HepG2 (cell line): ENCODE measurements around the gene RABGAP1L. TPM values are rescaled to one million over a fixed set of nuclear protein-coding genes. Genes with fewer than 3 reads are reported as not detected.

Experiments used
- ATAC-seq: fragments of 200-7000 bp; cut with Tn5 transposase; 3 replicates; pipeline ENCODE4 v1.9.1; 2020; ENCODE audit warnings: mild to moderate bottlenecking, moderate library complexity
- BruUV-seq: library from RNA; stranded (reverse); fragments of 400-500 nt; replicated peaks from 2 replicates; lab custom pipeline; 2021; lab: Mats Ljungman, UMichigan
- CTCF ChIA-PET: fragments of 300-600 bp; formaldehyde crosslinking; extraction: SDS; loops from one replicate; lab custom pipeline; 2021; ENCODE audit warnings: low total read pairs, inconsistent platforms, low intra/inter-chr PET ratio; lab: Yijun Ruan, JAX
- POLR2A ChIA-PET: fragments of 350-600 bp; sonication (Branson Sonifier 250); formaldehyde crosslinking; loops from one replicate; lab custom pipeline; 2020; ENCODE audit warnings: antibody characterized with exemption, inconsistent platforms; lab: Yijun Ruan, JAX
- DNase-seq: peaks from one replicate; pipeline ENCODE4 v3.0.0-alpha.2; 2015; ENCODE audit warnings: low spot score
- FAIRE-seq: peaks from 3 replicates; lab custom pipeline; 2011; peaks lifted over from hg19 to GRCh38; lab: Jason Lieb, UNC
- H2AFZ ChIP-seq: one replicate; pipeline ENCODE4 v1.6.1; 2011; ENCODE audit warnings: low read length, inconsistent platforms
- H3K27ac ChIP-seq: fragments of 300-600 bp; 3 replicates; pipeline ENCODE4 v1.8.0; 2011; ENCODE audit warnings: mixed run types, mild to moderate bottlenecking, mixed read lengths, low read length, inconsistent platforms; ENCODE audit not compliant: insufficient read depth; ENCODE audit errors: extremely low read length
- H3K27me3 ChIP-seq, 2 experiments: fragments of 200-600 bp in 1 of 2; 2 replicates in 1 of 2; 3 replicates in 1 of 2; pipeline versions ENCODE4 v1.6.0 to v1.8.0; 2011; ENCODE audit warnings: low read length in 2 of 2, mild to moderate bottlenecking in 2 of 2, moderate library complexity in 2 of 2, inconsistent platforms in 1 of 2; ENCODE audit not compliant: insufficient read depth in 2 of 2, control insufficient read depth in 1 of 2
- H3K36me3 ChIP-seq, 2 experiments: fragments of 200-600 bp in 1 of 2; replicated peaks in 1 of 2; 2 replicates in 1 of 2; 3 replicates in 1 of 2; pipeline versions ENCODE4 v1.5.1 to v1.8.0; 2011; ENCODE audit warnings: low read length in 2 of 2, inconsistent platforms in 1 of 2; ENCODE audit not compliant: insufficient read depth in 2 of 2, control insufficient read depth in 1 of 2
- H3K4me1 ChIP-seq: 2 replicates; pipeline ENCODE4 v1.5.1; 2012; ENCODE audit warnings: low read length, inconsistent platforms; ENCODE audit not compliant: insufficient read depth
- H3K4me2 ChIP-seq: 2 replicates; pipeline ENCODE4 v1.6.0; 2011; ENCODE audit warnings: low read depth, low read length, inconsistent platforms
- H3K4me3 ChIP-seq, 3 experiments: fragments of 200-600 bp in 1 of 3; sonication (generic), shearing (Covaris generic) in 1 of 3; replicated peaks in 1 of 3; 2 replicates each; pipeline ENCODE4 v1.5.1; 2011 to 2016; ENCODE audit warnings: low read length in 3 of 3, inconsistent platforms in 2 of 3, low read depth in 2 of 3, mild to moderate bottlenecking in 2 of 3, control low read depth in 1 of 3, mixed read lengths in 1 of 3; ENCODE audit not compliant: insufficient read depth in 1 of 3
- H3K79me2 ChIP-seq: one replicate; pipeline ENCODE4 v1.6.1; 2011; ENCODE audit warnings: low read length, inconsistent platforms; ENCODE audit not compliant: insufficient read depth
- H3K9ac ChIP-seq: 2 replicates; pipeline ENCODE4 v1.6.0; 2011; ENCODE audit warnings: mild to moderate bottlenecking, low read depth, low read length, inconsistent platforms; ENCODE audit not compliant: insufficient read depth
- H3K9me3 ChIP-seq: 2 replicates; pipeline ENCODE4 v1.5.1; 2012; ENCODE audit warnings: mild to moderate bottlenecking, low read length
- H4K20me1 ChIP-seq: 2 replicates; pipeline ENCODE4 v1.6.0; 2011; ENCODE audit warnings: inconsistent platforms, mild to moderate bottlenecking, low read length, moderate library complexity; ENCODE audit not compliant: insufficient read depth
- DNMT1 ChIP-seq: sonication (generic); formaldehyde crosslinking; IDR thresholded peaks from 2 replicates; pipeline ENCODE4 v1.5.1; 2020; ENCODE audit warnings: mild to moderate bottlenecking, missing genetic modification reagents
- MLLT10 ChIP-seq: sonication (generic); formaldehyde crosslinking; IDR thresholded peaks from 2 replicates; pipeline ENCODE4 v1.4.0; 2020; ENCODE audit warnings: missing genetic modification reagents
- MYNN ChIP-seq: sonication (generic); formaldehyde crosslinking; IDR thresholded peaks from 2 replicates; pipeline ENCODE4 v1.4.0; 2020; ENCODE audit warnings: mild to moderate bottlenecking, low read depth, missing genetic modification reagents
- NFYC ChIP-seq: IDR thresholded peaks from 2 replicates; pipeline ENCODE4 v1.6.1; 2016; ENCODE audit warnings: missing genetic modification reagents, missing compliant biosample characterization
- NR2F6 ChIP-seq, 2 experiments: IDR thresholded peaks; 2 replicates each; pipeline ENCODE4 v1.6.1; 2016; ENCODE audit warnings: antibody characterized with exemption in 1 of 2, mild to moderate bottlenecking in 1 of 2
- PRMT3 ChIP-seq: sonication (generic); formaldehyde crosslinking; IDR thresholded peaks from 2 replicates; pipeline ENCODE4 v1.8.1; 2022; ENCODE audit warnings: low read depth, mild to moderate bottlenecking, moderate library complexity, missing genetic modification reagents, borderline replicate concordance
- RXRB ChIP-seq: IDR thresholded peaks from 2 replicates; pipeline ENCODE4 v1.6.1; 2016; ENCODE audit warnings: borderline replicate concordance, missing genetic modification reagents, missing compliant biosample characterization
- SOX13 ChIP-seq, 3 experiments: fragments of 450-650 bp in 1 of 3; sonication (generic) in 1 of 3; formaldehyde crosslinking in 1 of 3; IDR thresholded peaks in 2 of 3; conservative IDR thresholded peaks in 1 of 3; 2 replicates each; pipeline versions ENCODE4 v1.5.0 to v1.6.1; 2016 to 2020; ENCODE audit warnings: antibody characterized with exemption in 1 of 3, mild to moderate bottlenecking in 1 of 3, missing compliant biosample characterization in 1 of 3, missing genetic modification reagents in 1 of 3, moderate library complexity in 1 of 3
- SPEN ChIP-seq: sonication (generic); formaldehyde crosslinking; IDR thresholded peaks from 2 replicates; pipeline ENCODE4 v1.5.1; 2020; ENCODE audit warnings: low read depth, mild to moderate bottlenecking, missing genetic modification reagents
- ZNF180 ChIP-seq: sonication (generic); formaldehyde crosslinking; IDR thresholded peaks from 2 replicates; pipeline ENCODE4 v1.4.0; 2020; ENCODE audit warnings: low read depth, missing genetic modification reagents, borderline replicate concordance
- ZNF235 ChIP-seq: sonication (generic); formaldehyde crosslinking; IDR thresholded peaks from 2 replicates; pipeline ENCODE4 v1.8.1; 2023; ENCODE audit warnings: mild to moderate bottlenecking, missing genetic modification reagents, borderline replicate concordance
- ZNF878 ChIP-seq: sonication (generic); formaldehyde crosslinking; IDR thresholded peaks from 2 replicates; pipeline ENCODE4 v1.8.1; 2023; ENCODE audit warnings: mild to moderate bottlenecking, missing genetic modification reagents, moderate library complexity
- ZSCAN30 ChIP-seq: sonication (generic); formaldehyde crosslinking; IDR thresholded peaks from 2 replicates; pipeline ENCODE4 v1.5.0; 2020; ENCODE audit warnings: mild to moderate bottlenecking, missing genetic modification reagents
- WGBS: methylation state at CpG from one replicate; pipeline ENCODE4 v1.1.6; 2017; ENCODE audit warnings: low lambda C conversion rate; 5-methylcytosine and 5-hydroxymethylcytosine counted together
- in situ Hi-C: cut with HindIII; loops from 2 replicates; pipeline ENCODE4 v1.10.0; 2017; ENCODE audit warnings: low pct_unique_long_range_greater_than_20kb; ENCODE audit not compliant: extremely low pct_ligation_motif_present
- intact Hi-C: fragments of 100-400 bp; cut with micrococcal nuclease; formaldehyde crosslinking; loops from one replicate; pipeline ENCODE4 v1.10.0; 2022; ENCODE audit not compliant: unreplicated experiment
- polyA plus RNA-seq, 8 experiments: library from polyadenylated mRNA; depleted of rRNA in 3 of 8; stranded (reverse) in 7 of 8; unstranded in 1 of 8; fragments of >200 nt; fragmentation: Illumina TruSeq in 4 of 8; extraction: Trizol in 4 of 8; gene quantifications; 2 replicates each; pipeline versions ENCODE4 v1.2.1 to v1.2.3, GENCODE V29; 2011 to 2016; ENCODE audit warnings: low read depth in 4 of 8, missing spikeins in 1 of 8, mixed read lengths in 1 of 8; ENCODE audit not compliant: insufficient read depth in 1 of 8
- total RNA-seq, 5 experiments: library from RNA; depleted of rRNA; stranded (reverse); fragments of >200 nt; fragmentation: Illumina TruSeq; extraction: Trizol; gene quantifications; 2 replicates each; pipeline ENCODE4 v1.2.3, GENCODE V29; 2016; ENCODE audit warnings: low read depth in 1 of 5

Gene RABGAP1L
- total and polyA plus RNA-seq, 2 of the 13 experiments (the other 11 are each of a cell fraction or from before 2014, with no cell fraction given), result 7.9 to 22.6 TPM

DNA sequence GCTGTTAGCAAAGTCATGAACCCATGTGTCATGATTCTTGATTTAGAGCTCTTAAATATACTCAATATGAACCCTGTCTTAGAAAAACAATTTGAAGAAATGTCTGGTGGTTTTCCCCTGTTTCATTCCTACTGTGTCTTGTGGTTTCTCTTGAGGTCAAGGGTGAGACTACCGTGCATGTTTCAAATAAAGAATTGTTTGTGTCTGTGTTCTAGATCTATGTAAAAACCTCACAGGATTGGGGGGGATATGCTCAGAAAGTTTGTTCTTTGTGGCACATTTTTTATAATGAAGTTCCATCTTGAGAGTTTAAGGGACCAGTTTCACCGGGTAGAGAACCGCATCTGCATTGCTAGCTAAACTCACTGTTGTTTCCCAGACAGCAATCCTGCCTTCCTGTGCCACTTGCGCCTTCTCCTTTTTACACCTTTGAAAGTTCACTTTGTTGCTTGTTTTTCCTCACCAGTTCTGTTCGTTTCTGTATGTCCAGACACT lies 809.5 kb downstream of the RABGAP1L start:
- POLR2A ChIA-PET, result interaction anchor here (1.4 kb wide), 1 partner anchor 31 kb away, joined by 3 read pairs; no protein-coding TSS in a partner anchor
- in situ Hi-C loops, result no loop called here
- BruUV-seq, result no TSS peak
- TF ChIP-seq ZSCAN30 (CRISPR knock-in tag) (no peak), MLLT10 (CRISPR knock-in tag) (no peak), SOX13 (IDR thresholded peaks at IDR 0.05) (no peak), SOX13 (CRISPR knock-in tag; conservative IDR thresholded peaks at IDR 0.05 in 1 of 2, IDR thresholded peaks at IDR 0.05 in 1 of 2) (no peak), NR2F6 (IDR thresholded peaks at IDR 0.05) (peak; percentile 34; the same call in 1 of the 2 replicates), NR2F6 (CRISPR knock-in tag; IDR thresholded peaks at IDR 0.05) (no peak), ZNF180 (CRISPR knock-in tag) (no peak)
- Histone ChIP-seq H3K36me3 (no peaks in the 10 kb centered on the region), H3K9me3 (no peaks in the 10 kb centered on the region), H3K4me1 (peaks cover 36% of the 10 kb centered on the region), H2AFZ (no peak overlapping the region), H4K20me1 (no peaks in the 10 kb centered on the region), H3K79me2 (no peaks in the 10 kb centered on the region), H3K27me3 (no peaks in the 10 kb centered on the region), H3K9ac (no peak overlapping the region), H3K4me2 (no peak overlapping the region), H3K27ac (no peak overlapping the region), H3K4me3 (no peak overlapping the region)
- WGBS, result 76% methylated on average over 5 of the region's 5 CpGs
- FAIRE-seq (no peak), ATAC-seq (no peak), DNase-seq (no peak)
- intact Hi-C loops, result loop anchor here (2.0 kb wide), 1 partner anchor 14 kb away; no protein-coding TSS in a partner anchor
- CTCF ChIA-PET, result no interaction called here

DNA sequence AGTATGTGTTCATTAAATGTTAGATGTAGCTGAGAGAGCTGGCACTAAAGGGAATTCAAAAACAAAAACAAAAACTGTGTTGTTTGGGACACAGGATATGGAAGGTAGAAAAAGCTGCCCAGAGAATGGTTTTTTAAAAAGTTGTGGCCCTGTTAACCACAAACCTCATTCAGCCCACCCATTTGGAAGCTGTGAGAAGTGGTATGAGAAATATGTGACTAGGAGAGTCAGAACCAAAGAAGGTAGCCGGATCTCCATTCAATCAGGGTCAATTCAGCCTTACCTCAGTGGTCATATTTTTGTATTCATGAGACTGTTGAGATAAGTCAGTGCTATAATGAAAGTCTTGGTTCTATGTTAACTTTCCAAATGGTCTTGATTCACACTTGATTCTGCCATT lies 810.7 kb downstream of the RABGAP1L start:
- no peaks in the 10 kb centered on the region for H3K36me3 ChIP-seq
- TF ChIP-seq ZNF235 (no peak), MYNN (no peak), SPEN (no peak), ZNF878 (CRISPR knock-in tag) (no peak), RXRB (CRISPR knock-in tag) (no peak), PRMT3 (CRISPR knock-in tag) (no peak), NFYC (no peak), DNMT1 (no peak)
- no peak for FAIRE-seq
- BruUV-seq, result no TSS peak
- intact Hi-C loops, result loop anchor here (2.0 kb wide), 1 partner anchor 15 kb away; no protein-coding TSS in a partner anchor
- no peaks in the 10 kb centered on the region for H3K9me3 ChIP-seq
- in situ Hi-C loops, result no loop called here
- DNase-seq, result no peak
- no peaks in the 10 kb centered on the region for H4K20me1 ChIP-seq
- CTCF ChIA-PET, result no interaction called here
- no peak overlapping the region for H3K4me2 ChIP-seq
- H3K27ac ChIP-seq, result no peak overlapping the region
- H3K4me1 ChIP-seq, result peaks cover 31% of the 10 kb centered on the region
- H3K9ac ChIP-seq, result no peak overlapping the region
- 94% methylated on average over 1 of the region's 1 CpG for WGBS
- POLR2A ChIA-PET, result no interaction called here
- H2AFZ ChIP-seq, result no peak overlapping the region
- H3K27me3 ChIP-seq, result no peaks in the 10 kb centered on the region
- H3K79me2 ChIP-seq, result no peaks in the 10 kb centered on the region
- H3K4me3 ChIP-seq, result no peak overlapping the region
- ATAC-seq, result no peak
